Measurements from ENCODE around the gene C8A. TPM values are rescaled to one million over a fixed set of nuclear protein-coding genes. Genes with fewer than 3 reads are reported as not detected.

Gene C8A
- total and polyA plus RNA-seq, 2 of the 13 experiments (the other 11 are each of a cell fraction or from before 2014, with no cell fraction given): 10.5 to 15.0 TPM

DNA sequence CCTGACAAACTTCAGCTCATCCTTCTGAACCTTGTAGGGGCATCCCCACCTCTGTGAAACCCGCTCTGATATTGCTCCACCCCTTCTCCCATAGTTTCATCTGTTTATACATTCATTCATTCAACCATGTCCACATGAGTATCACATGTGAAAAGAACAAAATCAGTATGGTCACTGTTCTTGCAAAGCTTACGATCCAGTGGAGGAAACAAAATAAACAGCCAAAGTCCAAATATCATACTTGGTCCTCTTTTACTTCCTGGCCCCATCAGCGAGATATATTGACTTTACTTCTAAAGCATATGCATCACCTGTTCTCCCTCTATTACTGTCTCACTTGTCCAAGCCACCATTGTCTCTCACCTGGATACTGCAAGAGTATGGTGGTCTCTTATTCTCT is 35.6 kb downstream of the C8A start (continued):
- TF ChIP-seq, protein P1, sequence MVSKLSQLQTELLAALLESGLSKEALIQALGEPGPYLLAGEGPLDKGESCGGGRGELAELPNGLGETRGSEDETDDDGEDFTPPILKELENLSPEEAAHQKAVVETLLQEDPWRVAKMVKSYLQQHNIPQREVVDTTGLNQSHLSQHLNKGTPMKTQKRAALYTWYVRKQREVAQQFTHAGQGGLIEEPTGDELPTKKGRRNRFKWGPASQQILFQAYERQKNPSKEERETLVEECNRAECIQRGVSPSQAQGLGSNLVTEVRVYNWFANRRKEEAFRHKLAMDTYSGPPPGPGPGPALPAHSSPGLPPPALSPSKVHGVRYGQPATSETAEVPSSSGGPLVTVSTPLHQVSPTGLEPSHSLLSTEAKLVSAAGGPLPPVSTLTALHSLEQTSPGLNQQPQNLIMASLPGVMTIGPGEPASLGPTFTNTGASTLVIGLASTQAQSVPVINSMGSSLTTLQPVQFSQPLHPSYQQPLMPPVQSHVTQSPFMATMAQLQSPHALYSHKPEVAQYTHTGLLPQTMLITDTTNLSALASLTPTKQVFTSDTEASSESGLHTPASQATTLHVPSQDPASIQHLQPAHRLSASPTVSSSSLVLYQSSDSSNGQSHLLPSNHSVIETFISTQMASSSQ (IDR thresholded peaks at IDR 0.05; ENCODE audit: low read depth): 0 out of 2 replicates have a peak, but pooled peaks have one; percentile 20
- TF ChIP-seq, protein P1 (CRISPR knock-in tag; IDR thresholded peaks at IDR 0.05; ENCODE audit: borderline replicate concordance): no peak
- TF ChIP-seq DPF2 (CRISPR knock-in tag; IDR thresholded peaks at IDR 0.05; ENCODE audit: borderline replicate concordance, low read depth) (no peak), TEAD3 (CRISPR knock-in tag; optimal IDR thresholded peaks at IDR 0.05; ENCODE audit: borderline replicate concordance) (peak; percentile 43), ZNF614 (CRISPR knock-in tag; IDR thresholded peaks at IDR 0.05; ENCODE audit: borderline replicate concordance) (no peak), RARA (CRISPR knock-in tag; IDR thresholded peaks at IDR 0.05) (peak; percentile 14; the same call in 1 of the 2 replicates), HOXA7 (CRISPR knock-in tag; IDR thresholded peaks at IDR 0.05) (no peak), EP300 (IDR thresholded peaks at IDR 0.05; ENCODE audit: low read depth in 2 of 2, low read length in 2 of 2) (peak in 1 of 2 experiments; percentile 48; a peak in 1 of 4 replicates), EP300 (CRISPR knock-in tag; IDR thresholded peaks at IDR 0.05; ENCODE audit: borderline replicate concordance) (no peak), POGZ (CRISPR knock-in tag; IDR thresholded peaks at IDR 0.05) (peak; percentile 54; the same call in 1 of the 2 replicates), NR2F6 (IDR thresholded peaks at IDR 0.05) (no peak), NR2F6 (CRISPR knock-in tag; IDR thresholded peaks at IDR 0.05) (0 out of 2 replicates have a peak, but pooled peaks have one; percentile 6), AKAP8 (CRISPR knock-in tag; IDR thresholded peaks at IDR 0.05) (no peak), PCBP2 (optimal IDR thresholded peaks at IDR 0.05; ENCODE audit: low read depth, low read length, poor library complexity, severe bottlenecking) (no peak), ZNF652 (CRISPR knock-in tag; IDR thresholded peaks at IDR 0.05; ENCODE audit: borderline replicate concordance, low read depth) (peak; percentile 17; the same call in 1 of the 2 replicates), CREB1 (IDR thresholded peaks at IDR 0.05) (no peak), CREB1 (CRISPR knock-in tag; IDR thresholded peaks at IDR 0.05) (0 out of 2 replicates have a peak, but pooled peaks have one; percentile 23), HNF4G (IDR thresholded peaks at IDR 0.05; ENCODE audit: borderline replicate concordance, low read depth, low read length) (no peak), HNF4G (CRISPR knock-in tag; IDR thresholded peaks at IDR 0.05; ENCODE audit: borderline replicate concordance, low read depth) (peak; percentile 25; the same call in 1 of the 2 replicates)
- TF ChIP-seq, protein P2, sequence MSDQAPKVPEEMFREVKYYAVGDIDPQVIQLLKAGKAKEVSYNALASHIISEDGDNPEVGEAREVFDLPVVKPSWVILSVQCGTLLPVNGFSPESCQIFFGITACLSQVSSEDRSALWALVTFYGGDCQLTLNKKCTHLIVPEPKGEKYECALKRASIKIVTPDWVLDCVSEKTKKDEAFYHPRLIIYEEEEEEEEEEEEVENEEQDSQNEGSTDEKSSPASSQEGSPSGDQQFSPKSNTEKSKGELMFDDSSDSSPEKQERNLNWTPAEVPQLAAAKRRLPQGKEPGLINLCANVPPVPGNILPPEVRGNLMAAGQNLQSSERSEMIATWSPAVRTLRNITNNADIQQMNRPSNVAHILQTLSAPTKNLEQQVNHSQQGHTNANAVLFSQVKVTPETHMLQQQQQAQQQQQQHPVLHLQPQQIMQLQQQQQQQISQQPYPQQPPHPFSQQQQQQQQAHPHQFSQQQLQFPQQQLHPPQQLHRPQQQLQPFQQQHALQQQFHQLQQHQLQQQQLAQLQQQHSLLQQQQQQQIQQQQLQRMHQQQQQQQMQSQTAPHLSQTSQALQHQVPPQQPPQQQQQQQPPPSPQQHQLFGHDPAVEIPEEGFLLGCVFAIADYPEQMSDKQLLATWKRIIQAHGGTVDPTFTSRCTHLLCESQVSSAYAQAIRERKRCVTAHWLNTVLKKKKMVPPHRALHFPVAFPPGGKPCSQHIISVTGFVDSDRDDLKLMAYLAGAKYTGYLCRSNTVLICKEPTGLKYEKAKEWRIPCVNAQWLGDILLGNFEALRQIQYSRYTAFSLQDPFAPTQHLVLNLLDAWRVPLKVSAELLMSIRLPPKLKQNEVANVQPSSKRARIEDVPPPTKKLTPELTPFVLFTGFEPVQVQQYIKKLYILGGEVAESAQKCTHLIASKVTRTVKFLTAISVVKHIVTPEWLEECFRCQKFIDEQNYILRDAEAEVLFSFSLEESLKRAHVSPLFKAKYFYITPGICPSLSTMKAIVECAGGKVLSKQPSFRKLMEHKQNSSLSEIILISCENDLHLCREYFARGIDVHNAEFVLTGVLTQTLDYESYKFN (CRISPR knock-in tag; conservative IDR thresholded peaks at IDR 0.05): peak; percentile 63

Measured in HepG2 (cell line).